Uterus (tissue), 4 donors: ENCODE data around the gene PLCG2. TPM values are rescaled to one million over a fixed set of nuclear protein-coding genes. Genes with fewer than 3 reads are reported as not detected.
"Not testable (repeated sequence)": the region's sequence is repeated elsewhere in the genome, so short reads cannot be mapped to it uniquely, and the experiment has no call there.

Source experiments
- DNase-seq, 2 donors: peaks; one replicate each; pipeline ENCODE4 v3.0.0-alpha.2; 2019 to 2020
- H3K27ac ChIP-seq, 2 donors: fragments of 200-600 bp; sonication (generic); 1 replicate in 1 of 2; 2 replicates in 1 of 2; pipeline ENCODE4 v1.5.1; 2016 to 2018
- H3K27me3 ChIP-seq, 2 donors: fragments of 200-600 bp; sonication (generic); one replicate each; pipeline ENCODE4 v1.5.1; 2018 to 2019; ENCODE audit warnings: control low read depth in 1 of 2
- H3K36me3 ChIP-seq, 2 donors: fragments of 200-600 bp; sonication (generic); one replicate each; pipeline ENCODE4 v1.5.1; 2019; ENCODE audit warnings: control low read depth in 1 of 2
- H3K4me1 ChIP-seq, 2 donors: fragments of 200-600 bp; sonication (generic); one replicate each; pipeline ENCODE4 v1.5.1; 2018 to 2019; ENCODE audit warnings: control low read depth in 1 of 2
- H3K4me3 ChIP-seq, 2 donors: fragments of 200-600 bp; sonication (generic); 1 replicate in 1 of 2; 2 replicates in 1 of 2; pipeline ENCODE4 v1.5.1; 2018 to 2019; ENCODE audit warnings: mild to moderate bottlenecking in 1 of 2
- H3K9me3 ChIP-seq, 2 donors: fragments of 200-600 bp; sonication (generic); one replicate each; pipeline ENCODE4 v1.5.1; 2019; ENCODE audit warnings: control low read depth in 1 of 2
- POLR2A ChIP-seq, 2 donors: fragments of 450-650 bp; IDR thresholded peaks; one replicate each; pipeline ENCODE4 v1.6.1; 2016; ENCODE audit warnings: antibody characterized with exemption in 2 of 2, mild to moderate bottlenecking in 1 of 2, moderate library complexity in 1 of 2
- intact Hi-C: fragments of 100-400 bp; cut with DNase I; formaldehyde crosslinking; loops from one replicate; pipeline ENCODE4 v1.15.1; 2023; ENCODE audit warnings: low total_unique reads
- total RNA-seq, 4 donors: library from RNA; depleted of rRNA in 3 of 4; stranded (reverse); fragments of >200 nt in 3 of 4; gene quantifications; one replicate each; pipeline versions ENCODE4 v1.1.0 to v1.2.4, GENCODE V29; 2014 to 2023
- TF ChIP-seq, protein P1 (sequence below), 4 experiments: fragments of 200-600 bp in 2 of 4; fragments of 450-650 bp in 2 of 4; sonication (generic) in 2 of 4; IDR thresholded peaks; one replicate each; pipeline ENCODE4 v1.5.1; 2016 to 2019; ENCODE audit warnings: antibody characterized with exemption in 4 of 4, mild to moderate bottlenecking in 2 of 4, moderate library complexity in 1 of 4
- donor health status: DM: yes; HTN: yes; CAD: no.

Gene PLCG2
- total RNA-seq, 4 donors from 2014 or later: 11.2 to 39.4 (median 18.8) TPM

DNA sequence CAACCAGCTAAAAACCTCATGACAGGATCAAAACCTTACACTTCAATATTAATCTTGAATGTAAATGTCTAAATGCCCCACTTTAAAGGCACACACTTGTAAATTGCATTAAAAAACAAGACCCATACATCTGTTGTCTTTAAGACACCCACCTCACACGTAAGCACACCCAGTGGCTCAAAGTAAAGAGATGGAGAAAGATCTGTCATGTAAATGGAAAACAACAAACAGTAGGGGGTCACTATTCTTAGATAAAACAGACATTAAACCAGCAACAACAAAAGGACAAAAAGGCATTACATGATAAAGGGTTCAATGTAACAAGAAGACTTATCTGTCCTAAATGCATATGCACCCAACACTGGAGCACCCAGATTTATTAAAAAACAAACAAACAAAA is 196.5 kb downstream of the PLCG2 start:
- Histone ChIP-seq H3K4me3 (no peak overlapping the region), H3K4me1 (no peaks in the 10 kb centered on the region), H3K9me3 (peaks cover 0 to 8% of the 10 kb centered on the region in 2 donors), H3K36me3 (no peaks in the 10 kb centered on the region), H3K27ac (no peak overlapping the region), H3K27me3 (no peaks in the 10 kb centered on the region)
- DNase-seq: no peak
- intact Hi-C loops: no loop called here
- TF ChIP-seq, protein P1, sequence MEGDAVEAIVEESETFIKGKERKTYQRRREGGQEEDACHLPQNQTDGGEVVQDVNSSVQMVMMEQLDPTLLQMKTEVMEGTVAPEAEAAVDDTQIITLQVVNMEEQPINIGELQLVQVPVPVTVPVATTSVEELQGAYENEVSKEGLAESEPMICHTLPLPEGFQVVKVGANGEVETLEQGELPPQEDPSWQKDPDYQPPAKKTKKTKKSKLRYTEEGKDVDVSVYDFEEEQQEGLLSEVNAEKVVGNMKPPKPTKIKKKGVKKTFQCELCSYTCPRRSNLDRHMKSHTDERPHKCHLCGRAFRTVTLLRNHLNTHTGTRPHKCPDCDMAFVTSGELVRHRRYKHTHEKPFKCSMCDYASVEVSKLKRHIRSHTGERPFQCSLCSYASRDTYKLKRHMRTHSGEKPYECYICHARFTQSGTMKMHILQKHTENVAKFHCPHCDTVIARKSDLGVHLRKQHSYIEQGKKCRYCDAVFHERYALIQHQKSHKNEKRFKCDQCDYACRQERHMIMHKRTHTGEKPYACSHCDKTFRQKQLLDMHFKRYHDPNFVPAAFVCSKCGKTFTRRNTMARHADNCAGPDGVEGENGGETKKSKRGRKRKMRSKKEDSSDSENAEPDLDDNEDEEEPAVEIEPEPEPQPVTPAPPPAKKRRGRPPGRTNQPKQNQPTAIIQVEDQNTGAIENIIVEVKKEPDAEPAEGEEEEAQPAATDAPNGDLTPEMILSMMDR (IDR thresholded peaks at IDR 0.05): no peak
- no peak for TF ChIP-seq POLR2A (IDR thresholded peaks at IDR 0.05)

DNA sequence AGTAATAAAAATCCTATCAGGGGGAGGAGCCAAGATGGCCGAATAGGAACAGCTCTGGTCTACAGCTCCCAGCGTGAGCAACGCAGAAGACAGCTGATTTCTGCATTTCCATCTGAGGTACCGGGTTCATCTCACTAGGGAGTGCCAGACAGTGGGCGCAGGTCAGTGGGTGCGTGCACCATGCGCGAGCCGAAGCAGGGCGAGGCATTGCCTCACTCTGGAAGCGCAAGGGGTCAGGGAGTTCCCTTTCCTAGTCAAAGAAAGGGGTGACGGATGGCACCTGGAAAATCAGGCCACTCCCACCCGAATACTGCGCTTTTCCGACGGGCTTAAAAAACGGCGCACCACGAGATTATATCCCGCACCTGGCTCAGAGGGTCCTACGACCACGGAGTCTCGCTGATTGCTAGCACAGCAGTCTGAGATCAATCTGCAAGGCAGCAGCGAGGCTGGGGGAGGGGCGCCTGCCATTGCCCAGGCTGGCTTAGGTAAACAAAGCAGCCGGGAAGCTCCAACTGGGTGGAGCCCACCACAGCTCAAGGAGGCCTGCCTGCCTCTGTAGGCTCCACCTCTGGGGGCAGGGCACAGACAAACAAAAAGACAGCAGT is 198.3 kb downstream of the PLCG2 start:
- H3K27me3 ChIP-seq, H3K4me1 ChIP-seq, DNase-seq, H3K9me3 ChIP-seq, H3K36me3 ChIP-seq, H3K4me3 ChIP-seq, intact Hi-C loops, H3K27ac ChIP-seq: not testable (repeated sequence)

DNA sequence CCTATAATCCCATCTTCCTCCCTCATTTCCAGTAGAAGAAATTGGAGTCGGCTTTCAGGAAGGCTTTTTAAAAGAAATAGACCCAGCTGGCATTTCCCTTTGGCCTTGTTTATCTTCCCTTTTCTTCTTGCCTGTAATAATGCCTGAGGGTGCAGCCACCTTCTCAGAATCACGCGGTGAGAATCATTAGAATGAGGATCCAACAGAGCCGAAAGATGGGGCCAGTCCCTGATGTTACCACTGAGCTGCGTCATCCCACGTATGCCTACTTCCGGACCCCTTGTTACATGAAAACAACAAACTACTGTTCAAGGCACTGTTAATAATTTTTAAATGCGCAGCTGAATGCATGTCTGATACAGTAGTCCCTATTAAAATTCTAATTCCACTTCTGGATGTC is 208.0 kb downstream of the PLCG2 start:
- no peaks in the 10 kb centered on the region for H3K27me3 ChIP-seq
- intact Hi-C loops: no loop called here
- no peak for TF ChIP-seq POLR2A (IDR thresholded peaks at IDR 0.05)
- TF ChIP-seq, protein P1 (IDR thresholded peaks at IDR 0.05): no peak
- H3K9me3 ChIP-seq: no peaks in the 10 kb centered on the region
- no peak for DNase-seq
- H3K27ac ChIP-seq: no peak overlapping the region
- no peaks in the 10 kb centered on the region for H3K36me3 ChIP-seq
- no peaks in the 10 kb centered on the region for H3K4me1 ChIP-seq
- no peak overlapping the region for H3K4me3 ChIP-seq

DNA sequence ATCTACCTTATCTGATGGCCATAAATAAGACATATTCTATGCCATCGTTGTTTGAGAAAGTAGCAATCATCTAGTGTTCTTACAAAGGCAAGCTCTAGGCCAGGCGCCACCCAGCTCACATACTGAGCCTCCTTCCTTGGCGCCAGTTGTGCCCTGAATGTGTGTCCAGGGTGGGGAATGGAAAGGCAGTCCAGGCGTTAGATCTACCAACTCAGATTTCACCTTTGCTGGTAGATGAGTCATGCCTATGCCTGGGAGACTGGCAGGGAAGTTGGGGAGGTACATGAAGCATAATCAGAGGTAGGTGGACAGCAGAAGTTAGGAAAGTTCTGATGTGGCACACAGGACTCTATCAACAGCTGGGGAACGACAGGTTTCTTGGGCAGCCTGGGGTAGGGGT is 208.6 kb downstream of the PLCG2 start:
- Histone ChIP-seq H3K4me3 (no peak overlapping the region), H3K9me3 (no peaks in the 10 kb centered on the region), H3K27me3 (no peaks in the 10 kb centered on the region), H3K36me3 (no peaks in the 10 kb centered on the region), H3K27ac (no peak overlapping the region), H3K4me1 (no peaks in the 10 kb centered on the region)
- DNase-seq: no peak
- intact Hi-C loops: no loop called here
- no peak for TF ChIP-seq POLR2A (IDR thresholded peaks at IDR 0.05)
- TF ChIP-seq, protein P1 (IDR thresholded peaks at IDR 0.05): no peak

DNA sequence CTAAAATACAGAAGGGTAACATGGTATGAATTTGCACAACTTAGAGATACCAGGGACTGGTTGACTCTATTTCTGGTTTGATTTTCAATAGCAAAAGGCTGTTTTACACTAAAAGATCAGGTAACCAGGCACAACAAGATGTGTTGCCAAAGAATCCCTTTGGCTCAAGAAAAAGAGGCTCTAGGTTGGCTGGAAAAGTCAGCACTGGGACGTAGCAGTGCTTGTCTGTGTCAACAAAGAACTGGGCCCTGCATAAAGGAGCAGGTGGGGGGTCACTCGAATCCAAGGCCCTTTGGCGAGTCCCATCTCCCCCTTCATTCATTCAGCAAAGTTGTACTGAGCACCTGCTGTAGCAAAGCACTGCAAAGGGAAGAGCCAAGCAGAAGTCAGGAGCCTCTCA is 213.8 kb downstream of the PLCG2 start:
- TF ChIP-seq POLR2A (IDR thresholded peaks at IDR 0.05): no peak
- TF ChIP-seq, protein P1 (IDR thresholded peaks at IDR 0.05): no peak
- intact Hi-C loops: no loop called here

DNA sequence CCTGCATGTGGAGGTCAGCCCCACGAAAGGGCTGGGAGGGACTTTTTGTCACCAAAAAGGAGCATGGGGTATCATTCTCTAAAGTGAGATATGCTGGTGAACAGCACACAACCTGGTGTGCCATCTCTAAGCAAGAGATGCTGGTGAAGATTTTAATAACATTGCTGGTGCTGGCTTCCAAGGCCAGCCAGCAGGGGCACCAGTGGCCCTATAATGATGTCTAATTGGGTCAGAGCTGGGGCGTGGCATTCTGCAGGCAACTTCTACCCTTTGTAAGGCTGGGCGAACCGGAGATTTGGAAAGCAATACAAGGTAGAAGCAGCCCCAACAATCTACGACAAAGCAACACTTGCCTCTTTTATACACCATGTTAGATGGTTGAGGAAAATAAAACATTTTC is 215.4 kb downstream of the PLCG2 start:
- H3K4me1 ChIP-seq: no peaks in the 10 kb centered on the region
- TF ChIP-seq POLR2A (IDR thresholded peaks at IDR 0.05): no peak
- TF ChIP-seq, protein P1 (IDR thresholded peaks at IDR 0.05): no peak
- no peaks in the 10 kb centered on the region for H3K36me3 ChIP-seq
- no peaks in the 10 kb centered on the region for H3K9me3 ChIP-seq
- DNase-seq: no peak
- intact Hi-C loops: no loop called here
- no peak overlapping the region for H3K27ac ChIP-seq
- no peaks in the 10 kb centered on the region for H3K27me3 ChIP-seq
- no peak overlapping the region for H3K4me3 ChIP-seq

More for the DNA sequence above, 213.8 kb downstream of the PLCG2 start:
- no peak overlapping the region for H3K4me3 ChIP-seq
- no peaks in the 10 kb centered on the region for H3K4me1 ChIP-seq
- no peaks in the 10 kb centered on the region for H3K27me3 ChIP-seq
- H3K36me3 ChIP-seq: no peaks in the 10 kb centered on the region
- H3K27ac ChIP-seq: no peak overlapping the region
- no peaks in the 10 kb centered on the region for H3K9me3 ChIP-seq
- no peak for DNase-seq
